ENCODE measurements around the gene HIPK4.
A peak's percentile ranks its signal among the peaks of the same experiment; 100 is the strongest.
"Not testable (repeated sequence)": the region's sequence is repeated elsewhere in the genome, so short reads cannot be mapped to it uniquely, and the experiment has no call there.

HIPK4 gene
- total RNA-seq = 0 to 0.09 (median 0) reads per million in 4 experiments

GRCh38 chr19:40390084-40390742 lies at the start of gene HIPK4:
TSS of gene HIPK4 (minus strand) at chr19:40390181. CDS start at chr19:40389902, 279 bp downstream.
- no peak for DNase-seq

GRCh38 chr19:40438284-40438683 lies 48.3 kb upstream of the HIPK4 start:
- DNase-seq = no peak

- DNase-seq = peak; percentile 24
Observed at GRCh38 chr19:40433391-40434216, 43.6 kb upstream of the HIPK4 start.

- DNase-seq = not testable (repeated sequence)
Observed at GRCh38 chr19:40432760-40433159, 42.8 kb upstream of the HIPK4 start.

- no peak for DNase-seq
Observed at GRCh38 chr19:40431698-40432097, 41.7 kb upstream of the HIPK4 start.

GRCh38 chr19:40430242-40430641 lies 40.3 kb upstream of the HIPK4 start:
- not testable (repeated sequence) for DNase-seq

- DNase-seq = not testable (repeated sequence)
Observed at GRCh38 chr19:40428197-40428596, 38.2 kb upstream of the HIPK4 start.

GRCh38 chr19:40425450-40426287 lies 35.7 kb upstream of the HIPK4 start, which contains the start of gene SERTAD1:
TSS of gene SERTAD1 (minus strand) at chr19:40425992. CDS start at chr19:40423546, 2,446 bp downstream.
- peak; percentile 100 for DNase-seq

- DNase-seq = no peak
Observed at GRCh38 chr19:40424637-40425449, 34.9 kb upstream of the HIPK4 start.

- DNase-seq = no peak
Observed at GRCh38 chr19:40423938-40424337, 34.0 kb upstream of the HIPK4 start.

GRCh38 chr19:40422748-40423566 lies 33.0 kb upstream of the HIPK4 start:
- DNase-seq = no peak

GRCh38 chr19:40421993-40422747 lies 32.2 kb upstream of the HIPK4 start:
- DNase-seq = no peak

- DNase-seq = peak; percentile 60
Observed at GRCh38 chr19:40420766-40421765, 31.1 kb upstream of the HIPK4 start.

GRCh38 chr19:40420451-40420765 lies 30.4 kb upstream of the HIPK4 start:
- no peak for DNase-seq

- no peak for DNase-seq
Observed at GRCh38 chr19:40419780-40420179, 29.8 kb upstream of the HIPK4 start.

- no peak for DNase-seq
Observed at GRCh38 chr19:40419066-40419612, 29.2 kb upstream of the HIPK4 start.

GRCh38 chr19:40418040-40418439 lies 28.1 kb upstream of the HIPK4 start:
- no peak for DNase-seq

- no peak for DNase-seq
Observed at GRCh38 chr19:40417643-40417981, 27.6 kb upstream of the HIPK4 start.

All from effector CD8-positive, alpha-beta T cell (primary cell).